Liver (tissue), 3 donors: ENCODE results near the gene RASAL2.

Source experiments
- ATF3 ChIP-seq: IDR thresholded peaks from 2 replicates; pipeline ENCODE4 v1.6.1; 2016; ENCODE audit warnings: antibody characterized with exemption
- CTCF ChIP-seq: fragments of 150-350 bp; IDR thresholded peaks from 2 replicates; pipeline ENCODE4 v1.5.1; 2017; ENCODE audit warnings: improper control_type of control experiment, low read depth, low read length; ENCODE audit not compliant: missing input control
- EGR1 ChIP-seq, 2 donors: IDR thresholded peaks; 2 replicates each; pipeline ENCODE4 v1.6.1; 2016 to 2018; ENCODE audit warnings: antibody characterized with exemption in 2 of 2, low read depth in 2 of 2
- GABPA ChIP-seq, 2 donors: IDR thresholded peaks in 1 of 2; conservative IDR thresholded peaks in 1 of 2; 2 replicates each; pipeline ENCODE4 v1.6.1; 2016; ENCODE audit warnings: antibody characterized with exemption in 2 of 2, mild to moderate bottlenecking in 1 of 2, moderate library complexity in 1 of 2
- JUND ChIP-seq, 2 donors: IDR thresholded peaks; 2 replicates each; pipeline ENCODE4 v1.6.1; 2016; ENCODE audit warnings: antibody characterized with exemption in 2 of 2
- RAD21 ChIP-seq, 2 donors: IDR thresholded peaks; 2 replicates each; pipeline ENCODE4 v1.6.1; 2016; ENCODE audit warnings: antibody characterized with exemption in 2 of 2, mild to moderate bottlenecking in 2 of 2
- REST ChIP-seq: IDR thresholded peaks from 2 replicates; pipeline ENCODE4 v1.6.1; 2016; ENCODE audit warnings: antibody characterized with exemption, mild to moderate bottlenecking
- SP1 ChIP-seq: IDR thresholded peaks from 2 replicates; pipeline ENCODE4 v1.6.1; 2018; ENCODE audit warnings: antibody characterized with exemption, mild to moderate bottlenecking
- TAF1 ChIP-seq: conservative IDR thresholded peaks from 2 replicates; pipeline ENCODE4 v1.6.1; 2016; ENCODE audit warnings: antibody characterized with exemption, mild to moderate bottlenecking
- donor health status: healthy.
- donor health status: healthy.

- TF ChIP-seq CTCF (no peak), REST (no peak), RAD21 (IDR thresholded peaks at IDR 0.05) (no peak), GABPA (IDR thresholded peaks at IDR 0.05 in 1 of 2, conservative IDR thresholded peaks at IDR 0.05 in 1 of 2) (no peak), SP1 (no peak), ATF3 (no peak), JUND (IDR thresholded peaks at IDR 0.05) (no peak), EGR1 (IDR thresholded peaks at IDR 0.05; ENCODE audit: low read depth in 2 of 2) (no peak), TAF1 (no peak)
Measured at GRCh38 chr1:178490136-178490535, 396.2 kb downstream of the RASAL2 start.
